Lower lobe of right lung (tissue), 2 donors: ENCODE data around the gene GRIP1. TPM values are rescaled to one million over a fixed set of nuclear protein-coding genes. Genes with fewer than 3 reads are reported as not detected.

ENCODE experiments used
- ATAC-seq, 2 donors: fragments of 200-7000 bp; cut with Tn5 transposase; one replicate each; pipeline ENCODE4 v1.9.1; 2020 to 2022; ENCODE audit warnings: mild to moderate bottlenecking in 2 of 2, moderate library complexity in 2 of 2
- DNase-seq: peaks from one replicate; pipeline ENCODE4 v3.0.0-alpha.2; 2020
- H3K27ac ChIP-seq: fragments of 200-600 bp; one replicate; pipeline ENCODE4 v1.8.0; 2022
- H3K27me3 ChIP-seq: fragments of 200-600 bp; one replicate; pipeline ENCODE4 v1.8.0; 2022; ENCODE audit warnings: low read depth
- H3K36me3 ChIP-seq: fragments of 200-600 bp; one replicate; pipeline ENCODE4 v1.8.0; 2022; ENCODE audit warnings: mild to moderate bottlenecking
- H3K4me1 ChIP-seq: fragments of 200-600 bp; one replicate; pipeline ENCODE4 v1.8.0; 2022
- H3K4me3 ChIP-seq: fragments of 200-600 bp; one replicate; pipeline ENCODE4 v1.8.0; 2022; ENCODE audit warnings: mild to moderate bottlenecking
- H3K9me3 ChIP-seq: fragments of 200-600 bp; one replicate; pipeline ENCODE4 v1.8.0; 2022
- intact Hi-C: fragments of 100-400 bp; cut with DNase I; formaldehyde crosslinking; loops from one replicate; pipeline ENCODE4 v1.11.0; 2022
- total RNA-seq: library from RNA; stranded (reverse); fragmentation: NEBNext Ultra II Directional; extraction: Animal tissue kit (Norgen Biotek cat#: 25700); gene quantifications from one replicate; pipeline ENCODE4 v1.2.1, GENCODE V29; 2021
- TF ChIP-seq, protein P1 (sequence below): fragments of 200-600 bp; IDR thresholded peaks from one replicate; pipeline ENCODE4 v1.8.0; 2022; ENCODE audit warnings: antibody characterized with exemption, mild to moderate bottlenecking
- donor health status: DM: no; HTN: yes; CAD: no; lungs with severe emphysema.

GRIP1 gene
- total RNA-seq, 1 donor from 2014 or later, result 4.3 TPM

DNA sequence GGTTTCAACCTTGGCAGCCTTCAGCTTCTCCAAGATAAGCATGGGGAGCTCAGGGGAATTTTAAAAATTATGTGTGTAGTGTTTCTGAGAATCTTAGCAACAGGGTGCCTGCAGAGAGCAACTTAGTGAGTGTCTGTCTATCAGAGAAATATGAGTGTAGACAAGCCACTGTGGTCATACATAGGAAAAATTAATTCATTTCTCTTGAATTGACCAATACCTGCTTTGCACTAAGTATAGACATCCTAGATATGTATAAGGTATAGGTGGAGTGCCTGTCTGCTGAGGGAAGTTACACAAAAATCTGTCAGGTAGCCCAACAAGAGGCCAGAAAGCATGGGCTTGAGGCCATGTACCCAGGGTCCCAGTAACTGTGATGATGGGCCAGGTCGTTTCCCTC is 355.9 kb downstream of the GRIP1 start:
- Histone ChIP-seq H3K27ac (no peak overlapping the region), H3K36me3 (peaks cover 22% of the 10 kb centered on the region), H3K9me3 (no peaks in the 10 kb centered on the region), H3K4me3 (no peak overlapping the region), H3K27me3 (no peaks in the 10 kb centered on the region), H3K4me1 (no peaks in the 10 kb centered on the region)
- DNase-seq (no peak), ATAC-seq (no peak)
- TF ChIP-seq, protein P1, sequence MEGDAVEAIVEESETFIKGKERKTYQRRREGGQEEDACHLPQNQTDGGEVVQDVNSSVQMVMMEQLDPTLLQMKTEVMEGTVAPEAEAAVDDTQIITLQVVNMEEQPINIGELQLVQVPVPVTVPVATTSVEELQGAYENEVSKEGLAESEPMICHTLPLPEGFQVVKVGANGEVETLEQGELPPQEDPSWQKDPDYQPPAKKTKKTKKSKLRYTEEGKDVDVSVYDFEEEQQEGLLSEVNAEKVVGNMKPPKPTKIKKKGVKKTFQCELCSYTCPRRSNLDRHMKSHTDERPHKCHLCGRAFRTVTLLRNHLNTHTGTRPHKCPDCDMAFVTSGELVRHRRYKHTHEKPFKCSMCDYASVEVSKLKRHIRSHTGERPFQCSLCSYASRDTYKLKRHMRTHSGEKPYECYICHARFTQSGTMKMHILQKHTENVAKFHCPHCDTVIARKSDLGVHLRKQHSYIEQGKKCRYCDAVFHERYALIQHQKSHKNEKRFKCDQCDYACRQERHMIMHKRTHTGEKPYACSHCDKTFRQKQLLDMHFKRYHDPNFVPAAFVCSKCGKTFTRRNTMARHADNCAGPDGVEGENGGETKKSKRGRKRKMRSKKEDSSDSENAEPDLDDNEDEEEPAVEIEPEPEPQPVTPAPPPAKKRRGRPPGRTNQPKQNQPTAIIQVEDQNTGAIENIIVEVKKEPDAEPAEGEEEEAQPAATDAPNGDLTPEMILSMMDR, result no peak
- intact Hi-C loops, result no loop called here

DNA sequence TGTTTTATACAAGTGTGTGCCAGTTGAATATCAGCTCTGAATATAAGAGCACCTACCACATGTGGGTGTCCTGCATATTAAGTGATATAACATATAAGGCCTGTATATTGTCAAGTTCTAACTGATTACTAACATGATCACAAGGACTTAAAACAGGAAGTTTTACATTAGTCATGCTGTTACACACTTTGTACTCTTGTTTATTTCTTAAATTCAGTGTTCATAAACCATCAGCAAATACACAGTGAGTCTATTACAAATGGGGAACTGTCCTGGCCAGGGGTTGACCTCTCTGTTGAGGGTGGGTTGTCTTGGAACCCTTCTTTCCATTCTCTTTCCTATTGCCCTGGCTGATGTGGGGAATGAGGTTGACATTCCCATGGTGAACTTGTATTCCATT is 357.4 kb downstream of the GRIP1 start:
- ATAC-seq (no peak), DNase-seq (no peak)
- Histone ChIP-seq H3K9me3 (no peaks in the 10 kb centered on the region), H3K4me3 (no peak overlapping the region), H3K4me1 (no peaks in the 10 kb centered on the region), H3K27me3 (no peaks in the 10 kb centered on the region), H3K36me3 (peaks cover 22% of the 10 kb centered on the region), H3K27ac (no peak overlapping the region)
- TF ChIP-seq, protein P1, result no peak
- intact Hi-C loops, result no loop called here

DNA sequence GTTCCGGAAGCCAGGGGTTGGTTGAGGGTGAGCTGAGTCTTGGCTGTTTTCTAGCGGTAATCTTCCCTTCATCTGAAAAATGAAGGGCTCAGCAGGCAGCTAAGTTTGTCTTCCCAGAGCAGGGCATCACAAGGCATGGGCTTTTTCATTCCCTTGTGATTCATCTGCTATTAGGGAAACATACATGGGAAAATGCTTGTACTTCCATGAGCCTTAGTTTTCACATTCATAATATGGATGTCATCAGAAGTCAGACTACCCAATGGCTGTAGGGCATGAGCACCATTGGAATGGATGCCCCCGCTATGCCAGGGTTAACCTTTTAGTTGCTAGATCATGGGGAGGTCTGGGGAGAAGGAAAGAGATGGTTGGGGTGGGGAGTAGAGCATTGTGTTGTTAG is 357.9 kb downstream of the GRIP1 start:
- TF ChIP-seq, protein P1, result no peak
- no peak overlapping the region for H3K27ac ChIP-seq
- no peak overlapping the region for H3K4me3 ChIP-seq
- no peaks in the 10 kb centered on the region for H3K27me3 ChIP-seq
- ATAC-seq (no peak), DNase-seq (no peak)
- no peaks in the 10 kb centered on the region for H3K4me1 ChIP-seq
- peaks cover 24% of the 10 kb centered on the region for H3K36me3 ChIP-seq
- no peaks in the 10 kb centered on the region for H3K9me3 ChIP-seq
- intact Hi-C loops, result no loop called here

DNA sequence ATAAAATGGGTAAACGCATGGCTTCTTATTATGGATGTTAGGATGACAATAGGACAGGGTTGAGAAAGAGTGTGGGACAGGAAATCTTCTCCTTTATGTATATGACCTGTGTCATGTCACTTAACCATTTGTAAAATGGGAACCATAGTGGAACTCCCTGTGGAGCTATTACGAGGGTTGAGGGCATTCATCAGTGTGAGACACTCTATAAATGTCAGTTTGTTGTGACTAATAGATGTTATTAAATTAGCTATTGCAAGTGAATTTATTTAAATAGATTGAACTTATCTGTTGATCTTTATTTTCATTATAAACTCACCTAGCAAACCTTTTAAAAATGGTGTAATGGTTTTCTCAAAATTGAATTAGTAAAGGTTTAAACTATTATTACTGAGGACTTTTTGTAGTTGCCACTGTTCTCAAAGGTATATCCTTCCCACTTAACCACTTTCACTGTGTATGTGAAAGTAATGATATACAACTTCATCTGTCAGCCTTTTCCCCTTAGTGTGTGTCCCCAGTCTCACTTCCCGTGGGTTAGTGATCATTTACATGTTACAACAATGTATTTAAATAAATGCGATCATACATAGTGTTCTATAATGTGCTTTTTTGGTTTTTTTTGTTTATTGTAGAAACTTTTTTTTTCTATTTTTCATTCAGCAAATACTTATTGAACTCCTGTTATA is 359.5 kb downstream of the GRIP1 start:
- Histone ChIP-seq H3K27me3 (no peaks in the 10 kb centered on the region), H3K27ac (no peak overlapping the region), H3K4me3 (no peak overlapping the region), H3K9me3 (no peaks in the 10 kb centered on the region), H3K36me3 (peaks cover 28% of the 10 kb centered on the region), H3K4me1 (no peaks in the 10 kb centered on the region)
- ATAC-seq (no peak), DNase-seq (no peak)
- intact Hi-C loops, result no loop called here
- TF ChIP-seq, protein P1, result no peak

DNA sequence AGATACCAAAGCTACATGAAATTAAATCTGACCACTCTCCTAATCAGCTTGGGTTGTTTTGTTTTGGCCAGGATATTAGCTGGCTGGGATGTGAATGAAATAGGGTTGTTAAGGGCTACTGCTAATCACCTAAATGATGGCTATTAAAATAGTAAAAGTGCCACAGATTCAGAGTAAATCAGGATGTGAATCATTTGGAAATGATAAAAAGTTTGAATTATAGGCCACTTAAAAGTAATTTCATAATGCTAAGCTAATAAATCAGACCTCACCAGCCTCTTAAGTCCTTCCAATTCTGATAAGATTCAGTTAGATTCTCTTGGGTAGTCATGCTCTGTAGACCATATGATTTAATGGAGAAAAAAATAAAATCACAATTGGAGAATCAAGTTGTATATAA is 364.6 kb downstream of the GRIP1 start:
- no peak for ATAC-seq
- intact Hi-C loops, result no loop called here

More for the DNA sequence above, 364.6 kb downstream of the GRIP1 start:
- Histone ChIP-seq H3K36me3 (peaks cover 41% of the 10 kb centered on the region), H3K4me3 (no peak overlapping the region), H3K4me1 (no peaks in the 10 kb centered on the region), H3K27me3 (no peaks in the 10 kb centered on the region), H3K9me3 (no peaks in the 10 kb centered on the region), H3K27ac (no peak overlapping the region)
- no peak for DNase-seq
- TF ChIP-seq, protein P1, result no peak
